ENCODE measurements around the gene PCBP3.

PCBP3 gene

DNA sequence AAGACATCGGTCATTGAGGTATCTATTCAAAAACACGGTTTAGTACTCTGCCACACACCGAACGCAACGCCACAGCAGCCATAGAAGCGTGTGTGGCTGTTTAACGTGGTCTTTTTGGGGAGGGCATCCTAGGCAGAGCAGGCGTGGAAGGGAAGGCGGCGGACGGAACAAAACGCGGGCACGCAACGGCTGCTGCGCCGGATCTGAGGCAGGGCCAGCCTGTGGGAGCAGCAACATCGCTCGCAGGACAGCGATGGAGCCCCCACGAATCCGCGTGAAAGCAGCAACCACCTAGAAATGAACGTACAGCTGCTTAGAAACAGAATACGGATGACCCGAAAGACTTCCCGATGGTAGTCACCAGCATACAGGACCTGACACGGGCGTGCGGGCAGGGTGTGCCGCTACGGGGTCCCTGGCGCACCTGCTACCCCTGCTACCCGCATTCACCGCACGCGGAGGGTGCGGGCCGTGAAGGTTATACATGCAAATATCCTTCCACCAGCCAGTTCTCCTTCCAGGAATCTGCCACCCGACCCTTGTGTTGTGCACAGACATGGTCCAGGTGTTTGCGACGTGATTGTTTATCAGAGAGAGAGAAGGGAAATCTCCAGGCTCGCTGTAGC, 223.6 kb downstream of the PCBP3 start:
- DNase-seq, result no peak

DNA sequence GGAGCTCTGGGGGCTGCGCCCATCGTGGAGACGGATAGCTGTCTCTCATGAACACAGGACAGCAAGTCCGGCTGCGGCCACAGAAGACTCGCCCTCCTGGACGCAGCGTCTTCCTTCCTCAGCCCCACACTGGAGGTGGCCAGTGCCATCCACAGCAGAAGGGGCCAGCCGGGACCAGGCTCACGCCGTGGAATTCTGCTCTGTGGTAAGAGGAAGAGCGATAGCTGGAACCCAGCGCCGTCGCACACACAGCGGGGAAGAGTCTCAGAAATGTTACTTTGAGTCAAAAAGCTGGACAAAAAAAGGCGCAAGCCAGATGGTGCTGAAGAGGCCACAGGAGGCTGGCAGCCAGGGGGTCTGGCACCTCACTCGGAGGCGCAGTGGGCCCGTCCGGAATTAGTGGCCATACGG, 224.2 kb downstream of the PCBP3 start:
- DNase-seq, result no peak

DNA sequence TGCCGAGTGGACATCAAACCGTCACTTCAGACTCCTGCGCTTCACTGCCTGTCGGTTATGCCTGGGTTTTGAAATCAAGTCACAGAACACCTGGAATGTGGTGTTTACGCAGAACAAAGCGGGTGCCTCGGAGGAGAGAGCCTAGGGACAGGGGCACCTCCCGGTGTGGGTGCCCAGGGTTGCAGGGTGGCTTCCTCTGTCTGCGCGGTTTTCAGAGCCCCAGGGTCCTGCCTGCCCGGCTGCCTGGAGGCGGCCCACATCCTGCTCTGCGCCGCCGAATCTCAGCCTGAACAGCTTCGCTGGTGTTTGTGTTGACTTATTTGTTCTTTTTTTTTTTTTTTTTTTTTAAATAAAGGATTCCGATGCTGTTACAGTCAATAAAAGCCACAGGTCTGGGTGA, 224.6 kb downstream of the PCBP3 start:
- DNase-seq, result no peak

DNA sequence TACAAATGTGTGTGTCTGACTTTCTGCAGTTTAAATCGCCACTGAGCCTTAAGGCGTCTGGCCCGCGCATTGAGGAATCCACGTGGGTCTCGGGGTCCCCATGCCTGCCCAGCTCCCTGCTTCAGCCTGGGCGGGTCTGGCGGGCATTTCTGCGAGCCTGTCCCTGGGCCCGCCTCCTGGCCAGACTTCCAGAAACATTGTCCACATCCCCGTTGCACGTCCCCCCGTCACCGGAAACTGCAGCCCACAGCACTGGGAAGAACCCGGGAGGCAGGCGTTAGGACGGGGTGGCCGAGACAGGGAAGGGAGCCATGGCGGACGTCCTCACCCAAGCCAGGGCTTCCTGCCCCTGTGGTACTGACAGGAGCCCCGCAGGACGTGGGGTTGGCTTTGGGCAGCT, 225.0 kb downstream of the PCBP3 start:
- no peak for DNase-seq

DNA sequence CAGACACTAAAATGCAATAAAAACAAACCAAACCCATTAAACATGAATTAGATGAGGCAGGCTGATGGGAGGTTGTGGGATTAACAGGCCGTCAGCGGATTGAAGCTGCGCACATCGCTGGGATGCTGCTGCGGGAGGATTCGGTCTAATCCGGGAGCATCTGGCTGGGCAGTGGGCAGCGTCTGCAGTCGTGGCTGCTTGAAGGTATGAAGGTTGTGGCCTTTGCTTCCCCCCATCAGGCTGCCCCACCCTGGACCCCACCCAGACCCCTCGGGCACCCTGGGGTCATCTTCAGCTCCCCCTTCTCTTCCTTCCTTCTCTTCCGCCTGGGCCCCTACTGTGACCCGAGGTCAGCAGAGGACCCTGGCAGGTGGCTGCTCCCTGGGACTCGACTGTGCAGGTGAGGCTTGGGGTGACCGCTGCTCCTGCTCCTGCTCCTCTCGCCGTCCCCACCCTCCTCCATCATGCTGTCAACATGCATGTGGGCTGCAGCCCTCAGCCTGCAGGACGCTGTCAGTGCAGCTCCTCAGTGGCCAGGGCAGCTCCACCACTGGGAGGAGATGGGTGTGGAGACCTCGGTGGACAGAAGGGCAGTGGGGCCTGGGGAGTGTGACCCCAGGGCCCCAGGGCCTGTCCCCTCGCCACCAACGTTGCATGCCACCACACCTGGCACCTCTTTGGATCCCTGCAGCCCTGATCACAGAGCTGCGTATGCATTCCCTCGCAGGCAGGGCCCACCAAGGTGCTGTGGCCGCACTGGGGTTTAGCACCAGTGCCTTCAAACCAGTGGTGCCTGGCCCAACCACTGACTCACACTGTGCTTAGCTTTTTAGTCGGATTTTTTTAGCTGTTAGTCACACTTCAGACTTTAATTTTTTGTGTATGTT, 225.8 kb downstream of the PCBP3 start:
- DNase-seq, result no peak

DNA sequence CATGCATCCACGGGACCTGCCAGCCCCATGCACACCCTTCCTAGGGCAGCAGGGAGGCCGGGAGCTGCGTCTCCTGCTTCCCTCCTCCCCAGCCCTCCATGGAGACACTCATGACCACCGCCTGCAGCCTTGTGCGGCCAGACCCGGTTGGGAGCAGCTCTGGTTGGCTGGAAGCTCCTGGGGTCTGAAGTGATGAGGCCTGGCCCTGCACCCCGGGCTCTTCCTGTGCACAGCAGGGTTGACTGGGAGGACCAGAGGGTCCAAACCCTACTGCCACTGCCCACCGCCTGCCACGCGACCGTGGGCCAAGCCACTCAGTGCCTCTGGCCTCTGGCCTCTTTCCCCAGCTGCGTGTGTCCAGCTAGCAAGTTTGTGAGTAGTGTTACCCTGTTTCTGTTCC, 226.9 kb downstream of the PCBP3 start:
- no peak for DNase-seq

DNA sequence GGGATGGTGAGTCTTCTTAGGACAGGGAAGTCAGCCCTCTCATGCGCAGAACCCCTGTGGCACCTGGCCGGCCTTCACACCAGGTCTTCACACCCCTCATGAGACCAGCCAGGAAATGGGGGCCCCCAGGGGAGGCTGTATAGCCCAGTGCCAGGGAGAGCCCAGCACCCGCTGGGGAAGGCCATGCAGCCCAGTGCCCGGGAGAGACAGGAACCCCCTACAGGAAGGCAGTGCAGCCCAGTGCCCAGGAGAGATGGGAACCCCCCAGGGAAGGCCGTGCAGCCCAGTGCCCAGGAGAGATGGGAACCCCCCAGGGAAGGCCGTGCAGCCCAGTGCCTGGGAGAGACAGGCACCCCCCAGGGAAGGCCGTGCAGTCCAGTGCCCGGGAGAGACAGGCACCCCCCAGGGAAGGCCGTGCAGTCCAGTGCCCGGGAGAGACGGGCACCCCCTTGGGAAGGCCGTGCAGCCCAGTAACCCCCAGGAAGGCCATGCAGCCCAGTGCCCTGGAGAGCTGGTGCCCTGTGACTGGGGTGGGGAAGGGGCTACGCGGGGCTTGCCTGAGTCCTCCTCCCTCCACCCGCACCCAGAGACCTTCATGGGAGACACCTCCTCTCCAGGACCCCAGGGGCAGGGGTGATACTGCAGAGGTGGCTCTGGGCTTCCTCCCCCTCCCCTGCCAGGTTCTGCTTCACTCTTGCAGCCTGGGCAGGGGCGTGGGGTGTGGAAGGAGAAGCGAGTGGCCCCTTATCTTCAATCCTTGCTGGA, 227.5 kb downstream of the PCBP3 start:
- DNase-seq, result no peak

DNA sequence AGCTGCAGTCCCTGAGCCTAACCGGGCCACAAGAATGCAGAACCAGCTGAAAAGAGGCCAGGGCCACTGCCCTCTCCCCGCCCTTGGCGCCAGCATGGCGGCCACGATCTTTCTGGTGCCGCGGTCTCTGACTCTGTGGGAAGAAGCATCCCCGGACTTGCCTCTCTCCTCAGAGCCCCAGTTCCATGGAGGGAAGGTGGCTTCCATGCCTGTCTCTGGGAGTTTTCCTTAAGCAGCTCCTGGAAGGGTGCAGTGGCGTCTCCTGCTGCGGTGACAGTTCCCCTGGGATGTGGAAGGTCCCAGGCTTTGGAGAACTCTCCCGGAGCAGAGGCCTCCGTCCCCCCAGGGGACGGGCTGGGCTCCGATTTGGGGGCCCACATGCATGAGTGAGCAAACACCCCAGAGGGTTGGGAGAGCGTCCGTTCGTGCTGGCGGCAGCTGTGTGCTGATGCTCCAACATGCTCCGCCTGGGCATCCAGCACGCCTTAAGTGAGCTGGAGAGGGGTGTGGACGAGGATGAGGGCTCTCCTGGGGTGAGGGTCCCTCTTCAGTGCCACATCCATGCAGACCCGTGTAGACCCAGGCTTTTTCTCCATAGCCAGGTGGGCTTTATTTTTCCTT, 228.2 kb downstream of the PCBP3 start:
- DNase-seq, result no peak

DNA sequence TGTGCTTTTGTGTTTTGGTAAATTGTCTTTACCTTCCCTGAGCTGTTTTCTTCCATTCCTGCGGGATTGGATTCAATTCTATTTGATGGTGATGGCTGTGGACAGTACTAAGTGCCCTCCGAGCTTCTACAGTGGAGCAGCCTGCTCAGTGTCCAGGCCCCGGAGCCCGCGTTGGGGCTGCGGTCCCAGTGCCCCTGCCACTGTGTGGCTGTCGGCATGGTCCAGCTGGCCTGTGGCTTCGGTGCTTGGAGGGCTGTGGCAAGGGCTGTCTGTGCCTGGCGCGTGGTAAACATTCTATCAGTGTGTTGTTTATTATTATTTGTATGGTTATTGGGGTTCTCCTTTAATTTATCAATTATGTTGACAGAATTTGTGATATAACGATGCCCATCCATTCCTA, 228.9 kb downstream of the PCBP3 start:
- no peak for DNase-seq

DNA sequence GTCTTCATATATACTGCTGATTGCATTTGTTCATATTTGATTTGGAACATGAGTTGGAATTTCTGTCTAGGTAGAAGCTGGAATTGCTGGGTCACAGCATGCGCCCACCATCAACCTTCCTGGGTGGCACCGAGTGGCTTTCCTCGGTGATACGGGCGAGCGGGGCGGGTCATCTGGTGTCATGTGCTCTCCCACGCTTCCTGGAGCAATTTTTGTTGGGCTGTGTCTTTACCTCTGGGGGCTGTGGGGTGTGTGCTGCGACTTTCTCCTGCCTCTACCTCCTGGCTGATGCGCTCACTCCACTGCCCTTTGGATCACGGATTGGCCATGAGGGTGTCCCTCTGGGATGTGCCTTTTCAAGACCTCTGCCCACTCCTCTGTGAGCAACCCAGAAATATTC, 229.4 kb downstream of the PCBP3 start:
- DNase-seq, result no peak

DNA sequence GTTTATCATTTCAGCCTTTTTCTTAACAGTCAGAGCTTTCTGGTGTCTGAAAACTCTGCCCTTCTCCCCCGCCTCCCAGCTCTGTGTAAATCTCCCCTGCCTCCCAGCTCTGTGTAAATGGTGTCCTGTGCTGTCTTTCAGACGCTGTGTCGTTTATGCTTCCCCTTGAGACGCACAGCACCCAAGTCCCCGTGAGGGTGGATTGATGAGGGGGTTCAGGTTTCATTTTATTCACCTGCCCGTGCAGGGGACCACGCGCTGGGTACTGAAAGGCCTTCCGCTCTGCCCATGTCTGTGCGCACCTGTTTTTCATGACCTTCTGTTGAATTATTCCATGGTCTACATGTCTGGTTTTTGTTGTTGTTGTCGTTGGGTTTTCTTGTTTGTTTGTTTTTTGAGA, 229.9 kb downstream of the PCBP3 start:
- DNase-seq, result no peak

DNA sequence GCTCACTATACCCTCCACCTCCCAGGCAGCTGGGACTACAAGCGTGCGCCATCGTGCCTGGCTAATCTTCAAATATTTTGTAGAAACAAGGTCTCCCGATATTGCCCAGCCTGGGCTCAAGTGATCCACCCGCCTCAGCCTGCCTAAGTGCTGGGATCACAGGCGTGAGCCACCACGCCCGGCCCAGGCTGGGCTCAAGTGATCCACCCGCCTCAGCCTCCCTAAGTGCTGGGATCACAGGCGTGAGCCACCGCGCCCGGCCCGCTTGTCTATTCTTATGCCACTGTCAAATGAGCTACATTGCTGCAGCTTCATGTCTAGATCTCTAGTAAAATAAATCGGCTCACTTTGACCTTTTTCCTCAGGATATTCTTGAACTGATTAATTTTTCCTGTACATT, 230.3 kb downstream of the PCBP3 start:
- no peak for DNase-seq

DNA sequence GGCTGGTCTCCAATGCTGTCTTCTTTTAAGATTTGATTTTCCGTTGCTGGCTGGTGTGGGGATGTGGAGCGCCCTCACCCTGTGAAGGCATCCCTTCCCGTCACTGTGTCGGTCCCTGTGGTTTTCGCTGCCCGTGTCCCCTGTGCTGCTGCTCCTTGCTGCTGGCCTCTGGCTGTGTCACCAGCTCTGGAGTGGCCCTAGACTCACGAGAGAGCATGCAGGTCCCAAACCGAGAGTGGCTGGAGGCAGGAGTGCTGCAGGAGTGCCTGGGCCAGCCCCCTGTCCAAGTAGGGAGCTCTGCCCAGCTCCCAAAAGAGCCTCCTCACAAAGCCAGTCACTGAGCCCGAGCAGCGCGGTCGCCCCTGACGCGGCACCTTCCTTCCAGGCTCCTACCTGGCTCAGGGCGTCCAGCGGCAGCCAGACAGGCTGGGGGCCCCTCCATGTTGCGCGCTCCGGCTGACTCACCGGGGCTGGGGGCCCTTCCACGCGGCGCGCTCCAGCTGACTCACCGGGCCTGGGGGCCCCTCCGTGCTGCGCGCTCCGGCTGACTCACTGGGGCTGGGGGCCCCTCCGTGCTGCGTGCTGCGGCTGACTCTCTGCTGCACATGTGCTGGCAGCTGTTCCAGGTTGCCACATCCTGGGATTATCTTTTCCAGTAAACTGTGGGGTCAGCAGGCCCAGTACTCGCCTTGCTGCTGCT, 231.3 kb downstream of the PCBP3 start:
- no peak for DNase-seq

DNA sequence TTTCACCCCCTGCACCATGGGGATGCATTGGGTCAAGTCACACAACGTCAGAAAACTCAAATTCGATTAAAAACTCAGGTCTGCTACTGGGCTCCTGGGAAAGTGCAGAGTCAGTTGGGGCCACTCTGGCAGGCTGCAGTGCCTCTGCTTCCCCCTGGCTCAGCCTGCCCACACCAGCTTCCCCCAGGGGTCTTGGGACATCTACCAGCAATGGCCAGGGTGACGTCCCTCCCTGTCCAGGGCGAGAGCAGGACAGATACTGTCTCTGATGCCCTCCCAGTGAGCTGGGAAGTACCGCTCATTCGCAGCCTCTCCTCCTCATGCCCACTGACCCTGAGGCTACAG, 231.9 kb downstream of the PCBP3 start:
- DNase-seq, result no peak

DNA sequence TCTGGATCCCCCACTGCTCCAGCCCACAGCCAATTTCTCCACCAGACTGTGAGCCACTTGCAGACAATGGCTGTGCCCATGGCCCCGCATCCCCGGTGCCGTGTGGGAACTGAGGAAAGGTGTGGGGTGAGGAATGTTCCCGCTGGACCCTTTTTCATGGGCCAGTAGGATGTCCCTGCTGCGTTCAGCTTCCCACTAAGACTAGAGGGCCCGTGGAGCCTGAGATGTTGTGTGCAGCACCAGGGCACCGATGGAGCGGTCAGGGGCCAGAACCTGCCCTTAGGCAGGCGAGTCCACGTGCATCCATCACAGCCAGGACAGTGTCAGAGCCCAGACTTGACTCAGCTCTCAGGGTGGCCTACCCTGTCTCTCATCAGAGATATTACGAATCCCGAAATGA, 232.4 kb downstream of the PCBP3 start:
- no peak for DNase-seq

DNA sequence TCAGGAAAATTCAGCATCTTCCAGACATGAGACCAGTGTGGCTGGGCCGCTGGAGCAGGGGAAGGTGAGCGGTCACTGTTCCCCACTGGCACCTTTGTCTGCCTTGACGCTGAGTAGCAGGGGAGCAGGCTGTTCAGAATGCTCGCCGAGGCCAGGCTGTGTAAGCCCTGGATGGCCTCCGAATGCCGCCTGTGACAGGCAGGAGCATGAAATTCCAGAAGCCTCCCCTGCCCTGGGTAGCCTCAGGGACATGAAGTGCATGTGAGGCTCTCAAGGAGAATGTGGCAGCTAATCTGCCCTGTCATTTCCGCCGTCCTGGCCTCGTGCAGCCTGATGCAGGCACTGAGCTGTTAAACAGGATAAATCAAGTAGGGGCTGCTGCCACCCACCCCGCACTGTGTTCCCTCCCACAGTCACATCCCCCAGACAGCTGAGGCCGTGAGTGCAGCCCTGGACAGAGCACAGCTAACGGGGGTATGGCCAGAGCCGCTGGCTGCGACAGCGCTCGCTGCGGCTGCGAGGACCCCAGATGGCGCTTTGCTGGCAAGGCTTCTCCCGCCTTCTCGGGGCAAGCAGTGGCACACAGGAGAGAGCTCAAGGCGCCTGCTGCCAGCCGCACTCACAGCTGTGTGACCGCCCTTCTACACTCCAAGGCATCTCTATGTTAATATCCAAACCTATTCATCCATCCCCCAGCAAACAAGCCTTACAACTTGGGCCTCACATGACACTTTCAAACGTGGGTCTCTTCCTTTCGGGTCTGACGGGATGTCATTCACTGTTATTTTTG, 233.1 kb downstream of the PCBP3 start:
- no peak for DNase-seq

DNA sequence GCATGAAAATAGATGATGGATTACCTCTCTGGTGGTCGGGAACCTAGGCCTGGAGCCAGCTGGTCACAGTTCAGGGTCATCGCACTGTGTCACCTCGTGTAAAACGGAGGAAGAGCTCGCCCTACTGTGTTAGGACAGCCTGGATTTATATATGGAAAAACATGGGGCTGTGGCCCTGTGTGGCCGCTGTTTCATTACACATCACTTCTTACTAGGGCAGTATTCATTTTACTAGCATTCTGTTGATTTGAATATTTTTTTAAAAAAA, 233.6 kb downstream of the PCBP3 start:
- no peak for DNase-seq

DNA sequence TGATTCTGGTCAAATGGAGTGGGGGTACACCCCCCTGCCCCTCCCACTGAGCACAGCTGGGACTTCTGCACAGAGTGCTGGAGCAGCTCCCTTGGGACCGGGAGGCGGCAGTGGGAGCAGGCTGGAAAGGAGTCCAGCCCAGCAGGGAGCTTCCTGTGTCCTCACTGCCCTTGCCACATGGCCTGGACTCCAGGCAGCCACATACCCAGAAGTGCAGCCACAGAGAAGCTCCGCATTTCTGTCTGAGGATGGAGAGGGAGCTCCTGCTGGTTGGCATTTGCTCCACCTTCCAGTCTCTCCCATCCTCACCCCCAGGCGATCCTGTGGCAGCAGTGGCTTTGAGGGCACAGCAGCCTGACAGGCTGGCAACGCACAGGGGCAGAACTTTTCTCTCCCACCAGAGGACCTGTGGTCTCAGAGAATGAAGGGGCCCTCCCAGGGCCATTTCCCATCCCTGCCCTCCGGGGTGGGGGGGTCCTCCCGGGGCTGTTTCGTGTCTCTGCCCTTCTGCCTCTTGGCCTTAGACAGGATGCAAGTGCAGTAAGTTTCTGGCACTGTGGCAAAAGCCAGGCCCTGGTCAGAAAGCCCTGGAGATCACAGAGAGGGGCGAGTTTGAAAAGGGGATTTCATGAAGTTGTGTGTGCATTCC, 234.4 kb downstream of the PCBP3 start:
- no peak for DNase-seq

DNA sequence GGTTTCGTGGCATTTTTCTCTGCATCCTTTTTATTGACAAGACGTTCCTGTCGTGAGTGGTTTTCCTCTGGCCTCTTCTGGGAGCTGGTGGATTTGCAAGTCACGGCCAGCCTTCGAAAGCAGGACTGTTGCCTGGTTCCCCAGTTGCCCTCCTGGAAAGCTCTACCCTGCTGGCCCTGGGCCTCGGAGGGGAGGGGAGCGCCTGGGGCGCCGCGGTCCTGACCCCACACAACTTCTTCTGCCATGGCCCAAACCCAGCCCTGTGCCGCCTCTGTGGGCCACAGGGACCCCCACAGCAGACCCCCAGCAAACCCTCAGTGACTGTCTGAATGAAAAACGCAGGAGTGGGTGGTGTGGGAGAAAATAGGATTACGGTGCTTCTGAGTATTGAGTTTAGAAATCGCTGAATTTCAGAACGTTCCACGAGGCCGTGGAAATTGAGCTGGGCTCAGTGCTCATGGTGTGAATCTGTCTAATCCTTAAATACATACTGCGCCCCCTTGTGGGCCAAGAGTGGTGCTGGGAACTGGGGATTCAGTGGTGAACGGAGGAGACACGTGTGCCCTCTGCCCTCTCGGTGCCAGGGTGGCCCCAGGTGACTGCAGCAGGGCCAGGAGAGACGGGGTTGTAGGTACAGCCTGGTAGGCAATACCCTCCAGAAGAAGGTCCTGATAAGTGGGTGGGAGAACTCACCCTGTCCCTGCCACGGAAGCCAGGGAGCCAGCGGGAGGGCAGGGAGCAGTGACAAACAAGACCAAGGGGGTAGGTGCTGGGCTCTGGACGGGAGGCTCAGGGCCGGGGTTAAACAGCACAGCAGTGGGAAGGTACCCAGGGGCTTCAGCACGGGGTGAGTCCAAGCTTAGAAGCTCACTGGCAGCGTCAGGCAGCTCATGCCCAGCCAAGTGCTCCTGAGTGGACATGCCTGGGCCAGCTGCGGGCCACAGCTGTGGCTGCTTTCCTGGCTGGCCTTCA, 236.9 kb downstream of the PCBP3 start:
- DNase-seq, result no peak

DNA sequence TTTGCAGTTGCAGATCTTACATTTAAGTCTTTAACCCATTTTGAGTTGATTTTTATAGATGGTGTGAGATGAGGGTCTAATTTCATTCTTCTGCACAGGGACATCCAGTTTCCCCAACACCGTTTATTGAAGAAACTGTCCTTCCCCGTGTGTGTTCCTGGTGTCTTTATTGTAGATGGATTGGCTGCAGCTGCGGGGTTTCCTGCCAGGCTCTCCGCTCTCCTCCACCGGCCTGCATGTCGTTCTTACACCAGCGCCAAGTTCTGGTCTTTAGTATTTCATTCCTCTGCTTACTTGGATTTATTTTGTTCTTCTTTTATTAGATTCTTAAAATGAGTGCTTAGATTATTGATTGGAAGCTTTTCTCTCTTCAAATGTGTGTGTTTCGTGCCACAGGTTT, 239.1 kb downstream of the PCBP3 start:
- DNase-seq, result no peak

DNA sequence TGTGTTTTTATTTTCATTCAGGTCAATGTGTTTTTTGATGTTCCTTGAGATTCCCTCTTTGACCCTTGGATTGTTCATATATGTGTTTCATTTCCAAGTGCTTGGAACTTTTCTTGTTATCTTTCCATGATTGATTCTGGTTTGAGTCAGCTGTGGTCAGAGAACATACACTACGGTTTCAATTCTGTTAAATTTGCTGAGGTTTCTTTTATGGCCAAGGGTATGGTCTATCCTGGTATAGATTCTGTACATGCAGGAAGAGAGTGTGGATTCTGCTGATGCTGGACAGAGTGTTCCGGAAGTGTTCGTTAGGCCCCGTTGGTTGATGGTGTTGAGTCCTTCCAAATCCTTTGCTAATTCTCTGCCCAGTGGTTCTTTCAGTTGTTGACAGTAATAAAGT, 239.6 kb downstream of the PCBP3 start:
- no peak for DNase-seq

Data from DMS153 (cell line).